Heart left ventricle (tissue), 16 donors: ENCODE measurements around the gene CFAP65. TPM values are rescaled to one million over a fixed set of nuclear protein-coding genes. Genes with fewer than 3 reads are reported as not detected.

ENCODE experiments used
- ATAC-seq, 4 donors: fragments of 200-7000 bp; cut with Tn5 transposase; one replicate each; pipeline ENCODE4 v1.9.1; 2020 to 2022; ENCODE audit warnings: moderate library complexity in 4 of 4, mild to moderate bottlenecking in 3 of 4, moderate number of reproducible peaks in 1 of 4
- DNase-seq, 5 donors: peaks; one replicate each; pipeline ENCODE4 v3.0.0-alpha.2; 2020
- H3K27ac ChIP-seq, 12 donors: fragments of 200-600 bp; sonication (generic) in 4 of 12; one replicate each; pipeline versions ENCODE4 v1.5.0 to v1.8.0; 2016 to 2022; ENCODE audit warnings: mild to moderate bottlenecking in 2 of 12
- H3K27me3 ChIP-seq, 9 donors: fragments of 200-600 bp; sonication (generic) in 2 of 9; one replicate each; pipeline versions ENCODE4 v1.5.1 to v1.8.0; 2016 to 2022; ENCODE audit warnings: mild to moderate bottlenecking in 3 of 9
- H3K36me3 ChIP-seq, 9 donors: fragments of 200-600 bp; sonication (generic) in 2 of 9; one replicate each; pipeline versions ENCODE4 v1.5.0 to v1.8.0; 2018 to 2022; ENCODE audit warnings: mild to moderate bottlenecking in 2 of 9
- H3K4me1 ChIP-seq, 12 donors: fragments of 200-600 bp; sonication (generic) in 4 of 12; one replicate each; pipeline versions ENCODE4 v1.5.0 to v1.8.0; 2016 to 2022; ENCODE audit warnings: mild to moderate bottlenecking in 3 of 12
- H3K4me3 ChIP-seq, 12 donors: fragments of 200-600 bp; sonication (generic) in 4 of 12; one replicate each; pipeline versions ENCODE4 v1.5.0 to v1.8.0; 2017 to 2022; ENCODE audit warnings: mild to moderate bottlenecking in 9 of 12, moderate library complexity in 4 of 12
- H3K9me3 ChIP-seq, 12 donors: fragments of 200-600 bp; sonication (generic) in 4 of 12; one replicate each; pipeline versions ENCODE4 v1.5.0 to v1.8.0; 2016 to 2022; ENCODE audit warnings: mild to moderate bottlenecking in 1 of 12
- POLR2A ChIP-seq, 2 donors: fragments of 450-650 bp; IDR thresholded peaks; one replicate each; pipeline ENCODE4 v1.6.1; 2017; ENCODE audit warnings: antibody characterized with exemption in 2 of 2, mild to moderate bottlenecking in 2 of 2, moderate library complexity in 2 of 2
- WGBS, 4 donors: extraction: QIAGEN DNeasy Blood & Tissue Kit in 2 of 4; methylation state at CpG; one replicate each; pipeline versions ENCODE4 v1.1.5 to v1.1.7; 2013 to 2018; 5-methylcytosine and 5-hydroxymethylcytosine counted together
- intact Hi-C, 10 donors: fragments of 100-400 bp; cut with DNase I; formaldehyde crosslinking; loops; one replicate each; pipeline versions ENCODE4 v1.11.1 to v1.14.2; 2022
- polyA plus RNA-seq, 2 donors: library from polyadenylated mRNA; stranded (reverse); fragments of 200-250 nt; gene quantifications; one replicate each; pipeline ENCODE4 v1.2.3, GENCODE V29; 2013
- total RNA-seq, 9 donors: library from RNA; depleted of rRNA in 2 of 9; stranded (reverse); fragments of >200 nt in 2 of 9; fragmentation: NEBNext Ultra II Directional in 3 of 9; extraction: Animal tissue kit (Norgen Biotek cat#: 25700) in 3 of 9; gene quantifications; one replicate each; pipeline versions ENCODE4 v1.1.0 to v1.2.4, GENCODE V29; 2016 to 2023
- TF ChIP-seq, protein P1 (sequence below), 12 donors: fragments of 200-600 bp; sonication (generic) in 4 of 12; IDR thresholded peaks; one replicate each; pipeline versions ENCODE4 v1.5.0 to v1.8.0; 2018 to 2022; ENCODE audit warnings: antibody characterized with exemption in 12 of 12, mild to moderate bottlenecking in 5 of 12
- donor health status: ischemic (EF 13 %, LVEDD 7.1; RV severe dilation, severe dysfunction).
- donor health status: healthy with polysubstance abuse.
- donor health status: DM: no; HTN: yes; CAD: no.
- donor health status: DM: no; HTN: no; CAD: no.
- donor health status: ischemic (EF 25% LVEDD 6.9; RV normal size, moderate dysfunction).
- donor health status: ischemic (EF 25% LVEDD 5.7; RV mildly dilated, moderate dysfunction).
- donor health status: healthy.
- donor health status: DM: yes; HTN: yes; CAD: no.
- donor health status: ischemic (EF 35%, LVEDD 5.7; RV mildly dilated, moderate dysfunction).
- donor health status: nonischemic (EF 11% LVEDD 7.7; RV severe dilation, severe dysfunction).
- donor health status: DM: yes; HTN: yes; CAD: no.
- donor health status: PGD.
- donor health status: ischemic (EF 29% LVEDD 5.4; RV normal size, mild dysfunction).
- donor health status: nonischemic (EF 23%, LVEDD 6.1; RV moderate dilation, normal function).

Gene CFAP65
- total and polyA plus RNA-seq, 11 donors = 0.04 TPM; not detected in 10

- 0 to 2% (median 2%) methylated on average over 2 to 67 of the region's 67 CpGs for WGBS, 4 donors
- intact Hi-C loops = no loop called here
- ATAC-seq (no peak), DNase-seq (no peak)
- no peak for TF ChIP-seq POLR2A (IDR thresholded peaks at IDR 0.05)
- TF ChIP-seq, protein P1, sequence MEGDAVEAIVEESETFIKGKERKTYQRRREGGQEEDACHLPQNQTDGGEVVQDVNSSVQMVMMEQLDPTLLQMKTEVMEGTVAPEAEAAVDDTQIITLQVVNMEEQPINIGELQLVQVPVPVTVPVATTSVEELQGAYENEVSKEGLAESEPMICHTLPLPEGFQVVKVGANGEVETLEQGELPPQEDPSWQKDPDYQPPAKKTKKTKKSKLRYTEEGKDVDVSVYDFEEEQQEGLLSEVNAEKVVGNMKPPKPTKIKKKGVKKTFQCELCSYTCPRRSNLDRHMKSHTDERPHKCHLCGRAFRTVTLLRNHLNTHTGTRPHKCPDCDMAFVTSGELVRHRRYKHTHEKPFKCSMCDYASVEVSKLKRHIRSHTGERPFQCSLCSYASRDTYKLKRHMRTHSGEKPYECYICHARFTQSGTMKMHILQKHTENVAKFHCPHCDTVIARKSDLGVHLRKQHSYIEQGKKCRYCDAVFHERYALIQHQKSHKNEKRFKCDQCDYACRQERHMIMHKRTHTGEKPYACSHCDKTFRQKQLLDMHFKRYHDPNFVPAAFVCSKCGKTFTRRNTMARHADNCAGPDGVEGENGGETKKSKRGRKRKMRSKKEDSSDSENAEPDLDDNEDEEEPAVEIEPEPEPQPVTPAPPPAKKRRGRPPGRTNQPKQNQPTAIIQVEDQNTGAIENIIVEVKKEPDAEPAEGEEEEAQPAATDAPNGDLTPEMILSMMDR (IDR thresholded peaks at IDR 0.05) = no peak
- Histone ChIP-seq H3K27ac (no peak overlapping the region), H3K4me1 (peaks cover 0 to 20% (median 3%) of the 10 kb centered on the region in 12 donors), H3K4me3 (peak overlapping the region; percentile 15 to 52 (median 40)), H3K9me3 (no peaks in the 10 kb centered on the region), H3K36me3 (no peaks in the 10 kb centered on the region), H3K27me3 (peaks cover 44 to 92% (median 69%) of the 10 kb centered on the region in 9 donors)
Observed at GRCh38 chr2:218959761-218960308, 81.5 kb downstream of the CFAP65 start.

- no peak within 1 kb of the TSS for H3K27ac ChIP-seq
- peaks cover 44 to 91% (median 67%) of the 10 kb centered on the region in 9 donors for H3K27me3 ChIP-seq
- peak within 1 kb of the TSS; percentile 15 to 52 (median 40) for H3K4me3 ChIP-seq
- ATAC-seq (peak; percentile 55 to 91 (median 82)), DNase-seq (peak; percentile 68 to 81 (median 73))
- peaks cover 0 to 20% (median 3%) of the 10 kb centered on the region in 12 donors for H3K4me1 ChIP-seq
- 1 to 2% (median 2%) methylated on average over 13 to 37 of the region's 37 CpGs for WGBS, 4 donors
- no peaks in the 10 kb centered on the region for H3K36me3 ChIP-seq
- H3K9me3 ChIP-seq = no peaks in the 10 kb centered on the region
- intact Hi-C loops = no loop called here
- TF ChIP-seq, protein P1 (IDR thresholded peaks at IDR 0.05) = no peak
- TF ChIP-seq POLR2A (IDR thresholded peaks at IDR 0.05) = no peak
Observed at GRCh38 chr2:218959141-218959731, 82.1 kb downstream of the CFAP65 start, which contains the start of gene CDK5R2. Gene CDK5R2 (plus strand): TSS chr2:218959666. CDS start chr2:218959821, 155 bp downstream.

DNA sequence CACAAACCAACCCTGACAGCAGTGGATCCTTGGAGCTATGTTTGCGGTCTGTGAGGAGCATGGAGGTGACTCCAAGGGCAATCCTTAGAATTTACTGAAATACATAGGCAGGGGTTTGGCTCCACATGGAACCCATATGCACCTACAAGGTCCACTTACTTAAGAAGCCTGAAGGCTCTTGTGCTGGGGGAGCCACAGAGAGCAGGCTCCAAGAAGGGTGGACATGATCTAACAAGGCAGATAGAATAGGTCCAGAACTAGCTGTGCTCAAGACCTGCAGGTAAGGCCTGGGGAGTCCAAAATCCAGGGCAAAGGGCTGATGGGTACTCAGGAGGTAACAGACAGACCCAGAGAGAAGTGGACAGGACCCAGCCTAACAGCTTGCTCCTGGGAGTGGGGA lies 83.0 kb downstream of the CFAP65 start:
- DNase-seq = no peak

GRCh38 chr2:218957671-218958070 lies 83.6 kb downstream of the CFAP65 start:
- H3K27me3 ChIP-seq = peaks cover 35 to 87% (median 52%) of the 10 kb centered on the region in 9 donors
- H3K36me3 ChIP-seq = no peaks in the 10 kb centered on the region
- no peak overlapping the region for H3K27ac ChIP-seq
- DNase-seq (no peak), ATAC-seq (no peak)
- peaks cover 0 to 20% (median under 1%) of the 10 kb centered on the region in 12 donors for H3K4me1 ChIP-seq
- H3K4me3 ChIP-seq = no peak overlapping the region
- no peaks in the 10 kb centered on the region for H3K9me3 ChIP-seq
- 71 to 81% (median 76%) methylated on average over 4 of the region's 4 CpGs for WGBS, 4 donors
- intact Hi-C loops = no loop called here
- TF ChIP-seq, protein P1 (IDR thresholded peaks at IDR 0.05) = no peak
- no peak for TF ChIP-seq POLR2A (IDR thresholded peaks at IDR 0.05)

More for the DNA sequence above, 83.0 kb downstream of the CFAP65 start:
- no peaks in the 10 kb centered on the region for H3K36me3 ChIP-seq
- H3K27me3 ChIP-seq = peaks cover 38 to 91% (median 58%) of the 10 kb centered on the region in 9 donors
- H3K4me1 ChIP-seq = peaks cover 0 to 20% (median 3%) of the 10 kb centered on the region in 12 donors
- intact Hi-C loops = no loop called here
- no peak for TF ChIP-seq POLR2A (IDR thresholded peaks at IDR 0.05)
- TF ChIP-seq, protein P1 (IDR thresholded peaks at IDR 0.05) = no peak
- 85 to 100% (median 92%) methylated on average over 1 of the region's 1 CpG for WGBS, 4 donors
- H3K27ac ChIP-seq = no peak overlapping the region
- no peaks in the 10 kb centered on the region for H3K9me3 ChIP-seq
- no peak for ATAC-seq
- H3K4me3 ChIP-seq = no peak overlapping the region
